SH-SY5Y (cell line): ENCODE measurements around the gene CRADD.

Experiments used
- GATA2 ChIP-seq: IDR thresholded peaks from 2 replicates; pipeline ENCODE4 v1.6.1; 2011; ENCODE audit warnings: mild to moderate bottlenecking, low read depth, low read length
- GATA3 ChIP-seq: IDR thresholded peaks from 2 replicates; pipeline ENCODE4 v1.6.1; 2011; ENCODE audit warnings: low read depth, mild to moderate bottlenecking, low read length, moderate library complexity

DNA sequence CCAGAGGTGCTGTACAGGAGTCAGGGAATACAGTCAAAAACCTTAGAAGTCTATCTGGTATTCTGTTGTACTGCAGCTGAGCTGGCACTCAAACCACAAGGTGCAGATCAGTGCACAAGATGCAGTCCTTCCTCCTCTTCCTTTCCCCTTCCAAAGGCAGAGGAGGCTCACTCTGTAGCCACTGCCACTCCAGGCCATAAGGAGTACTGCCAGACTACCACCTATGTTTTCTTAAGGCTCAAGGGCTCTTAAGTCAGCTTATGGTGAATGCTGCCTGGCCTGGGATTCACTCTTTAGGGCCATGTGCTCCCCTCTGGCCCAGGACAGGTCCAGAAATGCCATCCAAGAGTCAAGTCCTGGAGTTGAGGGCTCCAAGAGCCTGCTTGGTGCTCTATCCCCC lies 200.3 kb downstream of the CRADD start:
- TF ChIP-seq GATA2: no peak
- TF ChIP-seq GATA3: no peak
